AG08396 (cell line): ENCODE results near the gene KAT6B.
"Not testable (repeated sequence)": the region's sequence is repeated elsewhere in the genome, so short reads cannot be mapped to it uniquely, and the experiment has no call there.

ENCODE experiments used
- DNase-seq: peaks from one replicate; pipeline ENCODE4 v3.0.0; 2012; ENCODE audit warnings: low spot score, mixed read lengths

Gene KAT6B

DNA sequence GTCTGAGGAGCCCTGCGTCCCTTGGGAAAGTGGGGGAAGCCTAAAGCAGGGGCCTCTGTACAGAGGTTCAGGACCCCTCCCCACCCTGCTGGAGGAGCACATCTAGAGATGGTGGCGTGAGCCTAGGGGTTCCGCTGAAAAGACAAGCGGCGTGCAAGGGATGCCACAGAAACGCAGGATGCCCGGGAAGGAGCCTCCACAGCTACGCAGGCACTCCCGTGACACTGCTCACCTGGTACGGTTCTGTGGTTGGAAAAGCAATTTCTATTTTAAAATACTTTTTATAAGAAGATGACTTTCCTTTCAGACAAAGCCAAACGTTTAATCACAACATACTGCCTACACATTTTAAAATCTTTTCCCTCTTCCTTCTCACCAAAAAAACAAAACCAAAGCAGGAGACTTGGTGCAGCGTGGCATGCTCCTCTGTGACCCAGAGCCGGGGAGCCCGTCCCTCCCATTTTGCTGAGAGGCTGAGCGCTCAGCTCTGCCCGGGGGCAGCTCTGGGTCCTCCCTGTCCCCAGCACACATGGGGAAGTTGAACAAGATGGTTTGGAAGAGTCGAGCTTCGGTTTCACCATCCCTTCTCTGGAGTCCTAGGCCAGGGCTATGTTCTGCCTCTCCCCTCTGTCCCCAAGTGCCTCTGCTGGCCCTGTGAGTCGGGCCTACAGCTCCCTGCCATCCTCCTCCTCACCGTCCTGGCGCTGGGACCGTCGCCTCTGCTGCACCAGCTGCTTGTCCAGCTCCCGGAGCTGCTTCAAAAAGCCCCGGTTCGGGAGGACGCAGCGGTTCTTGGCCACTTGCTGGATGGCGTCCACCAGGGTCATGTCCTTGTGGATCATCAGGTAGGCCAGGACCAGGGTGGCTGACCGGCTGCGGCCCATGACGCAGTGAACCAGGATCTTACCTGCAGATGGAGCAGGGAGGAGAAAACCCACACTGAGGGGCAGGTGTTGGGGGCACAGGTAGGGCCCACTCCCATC lies 211.1 kb downstream of the KAT6B start:
- no peak for DNase-seq

DNA sequence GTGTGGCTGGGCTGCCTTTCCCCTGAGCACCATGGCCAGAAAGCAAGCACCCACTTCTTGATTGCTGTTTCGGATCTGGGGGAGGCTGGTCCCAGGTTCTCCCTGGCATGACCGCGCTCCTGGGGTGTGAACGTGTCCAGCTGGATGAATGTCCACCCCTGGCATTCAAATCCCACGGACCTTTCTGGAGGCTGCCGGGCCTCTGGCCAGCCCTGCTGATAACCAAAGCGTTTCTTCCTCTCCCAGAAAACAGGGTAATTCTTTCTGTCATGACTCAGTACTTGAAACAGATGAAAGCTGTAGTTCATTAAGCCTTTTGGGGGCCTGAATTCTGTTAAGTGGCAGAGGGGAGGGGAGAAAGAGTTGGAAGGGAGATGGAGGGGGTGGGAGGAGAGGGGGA lies 211.9 kb downstream of the KAT6B start:
- DNase-seq: peak; percentile 78

DNA sequence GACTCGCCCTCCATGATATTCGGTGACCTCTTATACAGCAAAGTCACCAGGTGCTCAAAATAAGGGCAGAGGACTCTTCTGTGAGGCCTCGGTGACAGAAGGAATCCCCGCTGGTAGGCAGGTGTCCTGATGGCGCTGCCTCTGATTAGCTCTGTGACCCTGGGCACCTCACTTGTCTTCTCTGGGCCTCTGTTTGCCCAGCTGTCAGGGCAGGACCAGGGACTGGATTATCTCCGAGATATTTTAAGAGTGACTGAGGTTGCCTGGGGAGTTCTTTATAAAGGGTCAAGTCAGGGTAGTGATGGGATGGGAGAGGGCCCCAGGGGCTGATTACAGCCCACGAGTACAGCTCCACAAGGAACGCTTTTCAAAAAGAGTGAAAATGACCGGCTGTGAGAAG lies 214.2 kb downstream of the KAT6B start:
- no peak for DNase-seq

DNA sequence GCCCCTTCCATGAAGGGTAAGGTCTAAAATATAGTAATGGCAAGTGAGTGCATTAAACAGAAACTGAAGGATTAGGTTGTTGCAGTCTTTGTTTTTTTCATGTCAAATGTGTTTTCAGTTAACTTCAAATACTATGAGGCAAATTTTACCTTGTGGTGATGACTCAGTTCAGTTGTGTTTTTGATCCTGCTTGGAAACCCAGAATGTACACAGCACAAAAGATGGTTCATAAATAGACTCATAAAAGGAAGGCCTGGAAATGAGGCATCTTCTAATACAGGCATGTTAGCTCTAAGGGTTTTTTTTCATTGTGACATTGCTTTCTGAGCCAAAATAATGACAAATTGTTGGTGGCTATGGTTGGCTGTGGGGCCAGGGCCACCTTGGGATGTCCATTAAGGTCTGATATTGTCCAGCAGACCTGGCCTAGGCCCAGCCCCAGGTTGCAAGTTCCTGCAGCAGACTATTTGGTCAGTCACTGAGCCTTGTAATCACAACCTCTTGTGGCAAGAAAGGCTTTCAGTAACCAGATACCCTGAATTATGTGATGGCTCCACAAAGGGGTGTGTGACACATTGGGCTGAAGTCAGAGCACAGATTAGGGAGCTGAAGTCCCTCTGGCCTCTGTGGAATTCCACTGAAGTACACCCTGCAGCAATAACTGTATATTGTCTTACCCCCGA lies 216.0 kb downstream of the KAT6B start:
- DNase-seq: peak; percentile 75

DNA sequence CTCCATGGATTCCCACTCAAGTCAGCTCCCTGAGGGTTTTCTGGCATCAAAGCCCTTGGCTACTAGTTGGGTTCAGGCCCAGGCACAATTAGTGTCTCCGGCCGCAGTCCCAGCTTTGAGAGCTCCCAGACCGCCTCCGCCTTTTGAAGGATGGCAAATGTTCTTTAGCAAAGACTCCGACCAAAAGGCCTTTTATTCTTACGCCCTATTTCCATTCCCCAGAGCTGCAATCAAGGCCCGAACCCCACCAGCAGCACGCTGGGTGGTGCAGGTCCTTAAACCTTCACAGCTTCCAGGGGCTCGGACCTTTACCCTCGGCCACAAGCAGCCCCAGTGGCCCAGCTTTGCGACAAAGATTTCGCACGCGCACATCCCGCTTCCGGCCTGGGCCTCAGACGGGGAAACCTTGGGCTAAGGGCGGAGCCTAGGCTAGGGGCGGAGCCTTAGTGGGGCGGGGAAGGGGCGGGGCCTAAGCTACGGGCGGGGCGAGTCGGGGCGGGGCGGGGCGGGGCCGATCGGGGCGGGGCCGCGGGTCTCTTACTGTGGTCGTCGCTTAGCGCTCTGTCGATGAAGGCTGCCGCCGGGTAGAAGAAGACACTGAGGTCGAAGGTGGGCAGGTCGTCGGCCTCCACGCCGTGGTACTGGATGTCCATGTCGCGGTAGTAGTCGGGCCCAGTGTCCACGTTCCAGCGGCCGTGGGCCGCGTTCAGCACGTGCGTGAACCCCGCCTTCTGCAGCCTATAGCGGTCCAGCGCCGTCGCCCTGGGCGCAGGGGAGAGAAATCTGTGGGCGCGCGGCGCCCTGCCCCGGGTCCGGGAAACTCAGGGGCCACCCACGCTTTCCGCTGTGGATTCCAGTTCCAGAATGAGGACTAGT lies 217.1 kb downstream of the KAT6B start:
- no peak for DNase-seq

DNA sequence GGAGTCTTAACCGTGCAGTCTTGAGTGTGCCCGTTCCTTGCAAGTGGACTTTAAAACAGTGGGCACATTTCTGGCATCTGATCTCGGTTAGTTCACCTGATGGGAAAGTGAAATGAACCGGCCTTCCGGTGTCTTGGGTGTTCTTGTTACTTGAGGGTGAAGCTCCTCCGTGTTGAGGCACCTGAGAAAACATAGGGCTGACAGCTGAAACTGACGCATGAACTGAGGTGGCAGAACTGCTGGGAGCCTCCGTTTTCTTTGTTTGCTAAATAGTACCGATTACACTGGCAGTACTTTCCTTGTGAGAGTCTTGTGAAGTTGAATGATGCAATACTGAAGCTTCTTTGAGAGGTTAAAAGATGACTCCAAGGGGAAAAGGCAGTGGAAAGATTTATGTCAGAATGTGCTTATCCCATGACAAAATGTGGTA lies 222.3 kb downstream of the KAT6B start:
- DNase-seq: no peak

DNA sequence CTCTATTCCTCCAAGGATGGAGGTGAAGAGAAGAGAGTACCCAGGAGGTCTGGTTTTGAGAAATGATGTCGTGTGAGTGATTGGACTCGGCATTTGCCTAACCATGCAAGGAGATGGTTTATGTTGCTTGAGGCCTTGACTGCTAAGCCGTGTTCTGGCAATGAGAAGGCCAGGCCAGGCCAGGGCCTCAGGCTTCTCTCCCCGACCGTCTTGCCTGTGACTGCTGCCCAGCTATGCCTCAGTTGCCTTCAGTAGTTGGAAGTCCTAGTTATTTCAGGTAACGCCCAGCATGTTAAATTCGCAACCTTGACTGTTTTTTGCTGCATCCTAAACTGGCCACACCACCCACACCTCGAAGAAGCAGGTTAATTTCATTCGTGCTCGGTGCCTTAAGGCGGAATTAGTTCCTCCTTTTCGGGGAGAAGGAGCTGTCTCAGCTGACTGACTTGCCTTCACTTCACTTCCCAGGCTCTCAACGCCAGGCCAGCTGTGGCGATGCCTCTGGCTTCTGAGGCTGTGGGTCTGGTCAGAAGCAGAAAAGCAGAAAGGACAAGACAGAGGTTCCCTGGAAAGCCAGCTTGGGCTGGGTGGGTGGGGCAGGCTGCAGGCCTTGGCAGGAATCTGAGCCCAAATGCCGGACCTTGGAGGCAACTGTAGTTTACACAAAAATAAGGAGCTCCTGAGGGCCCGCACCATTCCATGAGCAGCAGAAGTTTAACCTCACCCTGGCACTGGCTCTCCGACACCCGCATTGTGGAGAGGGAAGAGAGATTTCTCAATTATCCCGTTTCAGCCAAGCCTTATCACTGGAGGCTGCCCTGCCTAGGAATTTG lies 223.1 kb downstream of the KAT6B start:
- DNase-seq: no peak

DNA sequence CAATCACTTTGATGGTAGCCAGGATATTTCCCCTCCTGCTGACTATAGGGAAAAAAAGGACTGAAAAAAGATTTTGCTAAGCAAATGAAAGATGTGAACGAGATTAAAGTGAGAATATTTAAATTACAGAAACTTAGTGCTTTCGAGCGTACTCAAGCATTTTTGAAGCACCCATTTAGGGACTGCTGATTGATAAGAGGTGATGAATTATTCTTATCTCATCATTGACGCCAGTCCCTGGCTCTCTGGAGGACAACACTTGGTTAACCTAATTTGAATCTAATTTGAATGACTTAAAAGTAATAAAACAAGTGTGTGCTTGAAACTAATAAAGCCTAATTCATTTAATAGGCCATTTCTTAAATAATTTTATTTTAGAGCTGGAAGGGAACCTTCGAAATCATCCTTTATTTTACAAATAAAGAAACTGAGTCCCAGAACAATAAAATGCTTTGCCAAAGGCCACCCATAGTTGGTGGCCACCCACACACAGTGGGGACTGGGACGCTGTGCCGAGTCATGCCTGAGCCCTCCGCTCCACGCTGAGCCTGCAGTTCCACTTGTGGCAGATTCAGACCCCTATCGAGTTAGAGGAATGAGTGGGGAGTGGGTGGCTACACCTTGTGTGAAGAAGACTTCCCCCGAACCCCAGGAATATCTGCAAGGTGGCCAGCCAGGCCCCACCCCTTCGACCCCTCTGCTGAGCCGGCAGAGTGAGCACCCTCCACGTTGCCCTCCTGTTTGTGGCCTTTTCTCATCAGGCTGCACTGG lies 223.9 kb downstream of the KAT6B start:
- no peak for DNase-seq

DNA sequence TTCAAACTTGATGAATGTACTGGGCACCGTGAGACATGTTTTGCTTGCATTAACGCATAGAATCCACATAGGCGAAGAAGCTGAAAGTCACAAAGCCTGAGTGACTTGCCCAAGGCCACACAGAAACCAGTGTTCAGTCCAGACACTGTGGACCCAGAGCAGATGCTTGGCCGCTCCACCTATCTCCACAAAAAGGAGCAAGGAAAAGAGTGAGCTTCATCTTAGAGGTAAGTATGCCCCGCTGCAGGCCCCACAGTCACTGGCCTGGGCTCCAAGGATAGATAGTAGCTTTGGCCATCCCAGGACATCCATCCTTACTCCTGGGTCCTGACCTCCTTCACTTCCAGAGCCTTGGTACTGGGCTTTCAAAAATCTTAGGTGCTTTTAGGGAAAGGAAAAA lies 224.9 kb downstream of the KAT6B start:
- DNase-seq: no peak

DNA sequence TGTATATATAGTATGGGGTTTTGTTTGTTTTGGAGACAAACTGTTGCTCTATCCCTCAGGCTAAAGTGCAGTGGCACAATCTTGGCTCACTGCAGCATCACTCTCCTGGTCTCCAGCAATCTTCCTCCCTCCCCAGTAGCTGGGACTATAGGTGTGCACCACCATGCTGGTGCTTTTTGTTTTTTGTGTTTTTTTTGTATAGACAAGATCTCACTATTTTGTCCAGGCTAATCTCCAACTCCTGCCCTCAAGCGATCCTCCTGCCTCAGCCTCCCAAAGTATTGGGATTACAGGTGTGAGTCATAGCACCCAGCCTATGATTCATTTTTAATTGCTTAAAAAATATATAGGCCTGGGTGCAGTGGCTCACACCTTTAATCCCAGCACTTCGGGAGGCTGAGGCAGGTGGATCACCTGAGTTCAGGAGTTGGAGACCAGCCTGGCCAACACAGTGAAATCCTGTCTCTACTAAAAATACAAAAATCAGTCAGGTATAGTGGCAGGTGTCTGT lies 229.6 kb downstream of the KAT6B start:
- DNase-seq: not testable (repeated sequence)

DNA sequence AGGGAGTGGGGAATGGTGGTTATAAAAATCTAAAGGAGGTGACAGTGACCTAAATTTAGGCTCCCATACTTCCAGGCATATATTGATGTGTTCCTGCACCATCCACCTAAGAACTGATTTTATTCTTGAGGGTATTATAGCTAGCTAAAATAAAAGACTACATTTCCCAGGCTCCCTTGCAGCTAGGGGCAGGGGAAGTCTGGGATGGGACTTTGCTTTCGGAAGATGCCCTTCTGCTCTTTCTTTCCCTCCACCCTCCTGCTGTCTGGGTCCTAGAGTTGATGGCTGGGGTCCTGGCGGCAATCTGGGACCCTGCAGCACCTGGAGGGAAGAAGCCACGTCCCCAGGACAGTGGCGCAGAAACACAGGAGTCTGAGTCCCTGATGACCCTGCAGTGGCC lies 231.3 kb downstream of the KAT6B start:
- DNase-seq: no peak

DNA sequence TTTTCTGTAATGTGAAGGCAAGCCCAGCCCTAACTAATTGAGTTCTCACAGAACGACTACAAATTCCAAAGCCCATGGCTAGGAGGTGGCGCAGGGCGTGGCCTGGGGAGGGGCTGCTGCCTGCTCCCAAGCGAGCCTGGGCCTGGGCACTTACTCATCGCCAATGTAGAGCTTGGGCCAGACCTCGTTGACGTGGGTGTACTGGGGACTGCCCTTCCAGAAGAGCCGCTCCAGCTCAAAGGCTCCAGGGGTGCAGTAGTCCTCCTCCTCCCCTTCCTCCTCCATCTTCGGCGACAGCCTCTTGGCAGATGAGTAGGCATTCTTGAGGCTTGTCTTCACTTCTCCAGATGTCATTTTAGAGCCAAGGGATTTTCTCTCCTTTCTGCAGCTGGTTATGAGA lies 231.8 kb downstream of the KAT6B start:
- DNase-seq: peak; percentile 31

DNA sequence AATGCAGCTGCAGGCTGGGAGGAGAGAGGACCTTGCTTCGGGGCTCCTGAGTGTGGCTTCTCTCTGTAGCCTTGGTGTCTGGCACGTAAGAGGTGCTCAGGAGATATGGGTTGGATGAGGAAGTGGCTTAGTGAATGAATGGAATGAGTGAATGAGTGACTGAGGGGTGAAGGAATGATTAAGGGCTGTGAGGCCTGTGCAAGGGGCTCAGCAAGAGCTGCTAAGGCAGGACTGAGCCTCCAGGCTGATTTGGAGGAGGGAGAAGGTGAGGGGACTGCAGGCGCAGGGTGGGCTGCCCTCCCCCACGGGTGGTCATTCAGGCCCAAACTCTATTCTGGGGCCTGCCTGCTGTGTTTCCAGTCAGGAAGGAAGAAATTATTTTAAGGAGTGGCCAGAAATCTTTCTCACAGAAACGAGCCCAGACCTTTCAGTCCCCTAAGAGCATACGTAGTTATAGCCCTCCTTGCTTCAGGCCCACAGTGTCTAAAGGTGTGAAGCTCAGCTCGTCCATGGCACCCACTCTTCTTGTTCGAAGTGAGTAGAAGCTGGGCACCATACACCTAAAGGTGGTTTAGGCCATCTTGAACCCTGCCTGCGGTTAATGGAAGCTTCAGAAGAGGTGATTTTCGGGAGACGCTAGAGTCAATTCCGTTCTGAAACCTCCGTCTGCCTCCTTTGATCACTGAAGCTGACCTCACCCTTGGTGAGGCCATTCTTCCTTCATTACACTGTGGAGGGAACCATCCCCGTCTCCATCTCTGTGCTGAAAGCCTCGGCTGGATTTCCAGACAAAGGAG lies 235.5 kb downstream of the KAT6B start:
- DNase-seq: no peak

DNA sequence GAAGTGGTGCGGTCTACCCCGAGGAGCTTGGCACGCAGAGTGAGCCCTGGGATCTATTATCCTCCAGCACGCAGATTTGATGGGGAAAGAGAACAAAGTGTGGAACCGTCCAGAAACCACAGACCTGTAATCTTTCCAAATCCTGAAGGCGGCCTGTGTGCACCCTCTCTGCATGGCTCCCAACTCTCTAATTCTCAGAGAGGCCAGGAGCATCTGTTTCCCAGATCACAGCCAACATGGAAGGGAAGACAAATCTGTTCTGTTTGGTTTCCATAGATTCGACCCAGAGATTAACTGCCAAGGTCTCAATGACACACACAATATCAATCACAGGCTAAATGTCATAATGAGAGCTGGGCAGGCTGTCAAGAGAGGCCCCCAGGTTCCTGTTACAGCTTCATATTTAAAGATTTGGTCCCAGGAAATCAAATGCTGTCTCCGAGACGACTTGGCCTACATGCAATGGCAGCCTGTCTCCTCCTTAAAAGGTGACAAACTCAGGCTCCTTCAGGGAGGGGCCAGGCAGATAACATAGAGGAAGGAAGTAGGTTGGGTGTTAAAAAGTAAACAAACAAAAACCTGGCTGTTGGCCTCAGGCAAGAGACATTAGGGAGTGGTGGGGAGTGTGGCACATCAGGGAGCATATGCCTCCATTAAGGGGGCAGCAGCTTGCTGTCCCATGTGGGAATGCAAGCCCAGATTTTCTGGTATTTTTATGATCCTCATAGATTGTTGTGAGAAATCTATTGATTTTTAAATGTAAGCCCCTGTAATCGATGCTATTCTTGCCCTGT lies 236.3 kb downstream of the KAT6B start:
- peak; percentile 30 for DNase-seq

DNA sequence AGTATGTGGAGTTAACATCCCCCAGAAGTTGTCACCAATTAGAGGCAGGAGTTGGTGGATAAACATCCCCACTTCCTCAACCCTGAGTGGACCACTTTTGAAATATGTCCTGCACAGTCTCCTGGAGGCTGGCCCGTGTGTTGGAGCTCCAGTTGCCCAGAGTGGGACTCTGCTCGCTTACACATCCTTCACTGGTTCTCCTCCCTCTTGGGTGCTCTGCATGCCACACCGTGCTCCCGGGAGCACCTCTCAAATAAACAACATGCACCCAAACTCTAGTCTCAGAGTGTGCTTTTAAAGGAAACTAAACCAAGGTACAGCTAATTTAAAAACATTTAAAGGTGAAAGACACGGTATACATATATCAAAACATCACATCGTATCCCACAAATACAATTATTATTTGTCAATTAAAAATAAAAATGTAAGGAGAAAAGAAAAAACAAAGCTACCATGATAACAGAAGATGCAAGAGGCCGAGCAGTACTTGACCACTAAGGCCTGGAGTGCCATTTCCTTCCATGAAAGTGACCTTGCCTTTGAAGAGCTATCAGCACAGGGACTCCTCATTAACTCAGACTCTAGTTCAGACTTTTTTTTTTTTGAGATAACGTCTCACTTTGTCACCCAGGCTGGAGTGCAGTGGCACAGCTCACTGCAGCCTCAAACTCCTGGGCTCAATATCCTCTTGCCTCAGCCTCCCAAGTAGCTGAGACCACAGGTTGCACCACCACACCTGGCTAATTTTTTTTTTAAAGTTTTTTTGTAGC lies 237.2 kb downstream of the KAT6B start:
- DNase-seq: no peak

DNA sequence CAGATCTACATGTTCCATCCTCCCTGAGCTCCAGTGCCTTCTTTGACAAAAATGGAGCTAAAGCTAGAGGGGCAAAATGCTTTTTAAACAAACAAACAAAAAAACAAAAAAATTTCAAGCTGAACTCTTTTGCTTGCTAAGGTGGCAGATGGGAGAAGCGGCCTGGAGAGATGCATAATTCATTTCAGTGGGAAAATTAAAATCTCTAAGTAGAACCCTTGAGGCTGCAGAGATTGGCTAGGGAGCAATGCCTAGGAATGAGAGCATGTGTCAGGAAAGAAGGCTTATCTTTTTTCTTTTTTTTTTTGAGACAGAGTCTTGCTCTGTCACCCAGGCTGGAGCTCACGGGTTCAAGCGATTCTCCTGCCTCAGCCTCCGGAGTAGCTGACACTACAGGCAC lies 238.7 kb downstream of the KAT6B start:
- DNase-seq: no peak

DNA sequence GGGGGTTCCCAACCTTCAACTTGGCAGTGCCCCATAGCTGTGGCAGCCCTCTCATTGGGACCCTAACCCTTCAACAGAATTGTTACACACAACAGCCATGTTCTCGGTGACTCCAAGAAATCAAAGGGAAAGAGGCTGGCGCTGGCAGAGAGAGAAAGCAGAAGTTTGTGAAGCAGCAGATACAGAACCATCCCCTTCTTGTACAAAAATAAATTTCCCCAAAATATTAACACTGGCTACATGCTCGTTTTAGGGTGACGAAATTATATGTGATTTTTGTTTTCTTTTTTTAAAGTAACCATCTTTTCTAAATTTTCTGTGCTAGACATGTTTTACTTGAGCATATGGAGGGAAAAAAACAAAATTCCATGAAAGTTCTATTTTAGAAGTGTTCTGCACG lies 239.9 kb downstream of the KAT6B start:
- DNase-seq: no peak

DNA sequence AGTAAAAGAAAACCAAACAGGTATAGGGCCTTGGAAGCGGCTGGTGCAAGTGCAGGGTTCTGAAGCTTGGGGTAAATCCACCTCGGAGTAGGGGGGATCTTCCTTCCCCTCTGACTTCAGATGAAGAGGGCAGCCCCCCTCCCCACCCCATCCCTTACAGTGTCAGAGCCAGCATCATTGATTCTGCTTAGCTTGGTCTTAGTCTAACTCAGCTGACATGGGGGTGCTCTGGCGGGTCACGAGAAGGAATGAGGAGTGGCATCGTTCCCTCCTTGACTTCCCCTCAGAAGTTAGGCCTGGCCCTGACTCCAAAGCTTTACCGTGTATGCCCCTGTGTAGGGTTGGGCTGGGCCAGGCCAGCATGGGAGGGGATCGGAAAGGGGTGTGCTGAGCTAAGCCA lies 240.9 kb downstream of the KAT6B start:
- DNase-seq: no peak
